ENCODE measurements around the gene CLDN7.

GRCh38 chr17:7293816-7294613, 31.7 kb upstream of the CLDN7 start:
- TF ChIP-seq POLR2A (IDR thresholded peaks at IDR 0.05), result no peak
- TF ChIP-seq, protein P1, sequence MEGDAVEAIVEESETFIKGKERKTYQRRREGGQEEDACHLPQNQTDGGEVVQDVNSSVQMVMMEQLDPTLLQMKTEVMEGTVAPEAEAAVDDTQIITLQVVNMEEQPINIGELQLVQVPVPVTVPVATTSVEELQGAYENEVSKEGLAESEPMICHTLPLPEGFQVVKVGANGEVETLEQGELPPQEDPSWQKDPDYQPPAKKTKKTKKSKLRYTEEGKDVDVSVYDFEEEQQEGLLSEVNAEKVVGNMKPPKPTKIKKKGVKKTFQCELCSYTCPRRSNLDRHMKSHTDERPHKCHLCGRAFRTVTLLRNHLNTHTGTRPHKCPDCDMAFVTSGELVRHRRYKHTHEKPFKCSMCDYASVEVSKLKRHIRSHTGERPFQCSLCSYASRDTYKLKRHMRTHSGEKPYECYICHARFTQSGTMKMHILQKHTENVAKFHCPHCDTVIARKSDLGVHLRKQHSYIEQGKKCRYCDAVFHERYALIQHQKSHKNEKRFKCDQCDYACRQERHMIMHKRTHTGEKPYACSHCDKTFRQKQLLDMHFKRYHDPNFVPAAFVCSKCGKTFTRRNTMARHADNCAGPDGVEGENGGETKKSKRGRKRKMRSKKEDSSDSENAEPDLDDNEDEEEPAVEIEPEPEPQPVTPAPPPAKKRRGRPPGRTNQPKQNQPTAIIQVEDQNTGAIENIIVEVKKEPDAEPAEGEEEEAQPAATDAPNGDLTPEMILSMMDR (IDR thresholded peaks at IDR 0.05), result no peak

Measured in adrenal gland (tissue), 5 donors.